A673 (cell line): Measurements from ENCODE around the gene PLCB2. TPM values are rescaled to one million over a fixed set of nuclear protein-coding genes. Genes with fewer than 3 reads are reported as not detected.

Experiments used
- BruUV-seq: library from RNA; stranded (reverse); fragments of 400-500 nt; replicated peaks from 2 replicates; lab custom pipeline; 2021; lab: Mats Ljungman, UMichigan
- CTCF ChIA-PET: fragments of 300-600 bp; sonication (Branson Sonifier 250); formaldehyde crosslinking; loops from one replicate; lab custom pipeline; 2022; ENCODE audit warnings: antibody characterized with exemption; lab: Charles Lee
- POLR2A ChIA-PET: fragments of 300-600 bp; sonication (Branson Sonifier 250); formaldehyde crosslinking; loops from one replicate; lab custom pipeline; 2022; ENCODE audit warnings: antibody characterized with exemption; ENCODE audit not compliant: low non-redundant PET; lab: Charles Lee
- DNase-seq: peaks from one replicate; pipeline ENCODE4 v3.0.0-alpha.2; 2015; ENCODE audit warnings: low spot score
- H3K27ac ChIP-seq: fragments of 200-600 bp; sonication (generic); 2 replicates; pipeline ENCODE4 v1.5.1; 2016; ENCODE audit warnings: mixed run types, low read depth, mild to moderate bottlenecking, mixed read lengths, antibody characterized with exemption, low read length; ENCODE audit not compliant: poor library complexity, severe bottlenecking
- H3K27me3 ChIP-seq: fragments of 200-600 bp; sonication (generic); replicated peaks from 2 replicates; pipeline ENCODE4 v1.6.1; 2017; ENCODE audit warnings: mixed run types, low read depth, mild to moderate bottlenecking, mixed read lengths, antibody characterized with exemption, low read length; ENCODE audit not compliant: insufficient read depth, poor library complexity
- H3K36me3 ChIP-seq: fragments of 200-600 bp; sonication (generic); 2 replicates; pipeline ENCODE4 v1.6.1; 2016; ENCODE audit warnings: mixed run types, mild to moderate bottlenecking, mixed read lengths, antibody characterized with exemption, low read length; ENCODE audit not compliant: insufficient read depth, poor library complexity, severe bottlenecking
- H3K4me1 ChIP-seq: fragments of 200-600 bp; sonication (generic); 2 replicates; pipeline ENCODE4 v1.6.1; 2017; ENCODE audit warnings: mixed run types, mild to moderate bottlenecking, mixed read lengths, antibody characterized with exemption, low read length; ENCODE audit not compliant: insufficient read depth, poor library complexity, severe bottlenecking
- H3K4me3 ChIP-seq: fragments of 200-600 bp; sonication (generic); 2 replicates; pipeline ENCODE4 v1.5.1; 2016; ENCODE audit warnings: low read depth, mixed run types, mild to moderate bottlenecking, mixed read lengths, low read length; ENCODE audit not compliant: poor library complexity, severe bottlenecking
- H3K9me3 ChIP-seq: fragments of 200-600 bp; sonication (generic); 2 replicates; pipeline ENCODE4 v1.6.1; 2016; ENCODE audit warnings: mixed run types, low read depth, mild to moderate bottlenecking, mixed read lengths, antibody characterized with exemption, low read length; ENCODE audit not compliant: poor library complexity, severe bottlenecking
- EZH2 ChIP-seq: fragments of 200-600 bp; sonication (generic); IDR thresholded peaks from 2 replicates; pipeline ENCODE4 v1.6.1; 2017; ENCODE audit warnings: borderline replicate concordance, low read depth, mild to moderate bottlenecking, mixed read lengths, antibody characterized with exemption, low read length; ENCODE audit not compliant: poor library complexity, severe bottlenecking
- intact Hi-C: fragments of 100-400 bp; cut with micrococcal nuclease; formaldehyde crosslinking; loops from one replicate; pipeline ENCODE4 v1.10.0; 2022; ENCODE audit not compliant: unreplicated experiment
- total RNA-seq: library from RNA; stranded (reverse); gene quantifications from 2 replicates; pipeline ENCODE4 v1.2.3, GENCODE V29; 2021
- TF ChIP-seq, protein P1 (sequence below): fragments of 300-800, 200-600 bp; sonication (generic); conservative IDR thresholded peaks from 2 replicates; pipeline ENCODE4 v1.5.1; 2017; ENCODE audit warnings: low read depth, mild to moderate bottlenecking, antibody characterized with exemption, low read length, moderate library complexity, mixed read lengths

PLCB2 gene
- total RNA-seq, 1 experiment from 2014 or later, result 5.6 TPM

DNA sequence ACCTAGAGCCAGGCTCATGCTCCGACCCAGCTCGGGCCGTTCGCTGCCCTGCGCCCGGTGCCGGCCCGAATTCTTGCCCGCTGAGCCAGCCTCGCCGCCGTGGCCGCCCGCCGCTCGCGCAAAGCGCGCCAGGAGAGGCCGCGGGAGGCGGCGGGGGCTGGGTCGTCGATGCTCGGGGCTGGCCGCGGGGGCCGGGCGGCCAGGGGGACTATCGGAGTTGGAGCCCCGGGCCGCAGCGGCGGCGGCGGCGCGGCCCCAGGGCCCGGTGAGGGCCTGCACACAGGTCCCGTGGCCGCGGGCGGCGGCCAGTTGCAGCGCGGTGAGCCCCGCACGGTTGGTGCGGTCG, 26.0 kb downstream of the PLCB2 start:
- Histone ChIP-seq H3K4me3 (peak overlapping the region; percentile 63), H3K9me3 (no peaks in the 10 kb centered on the region), H3K27ac (no peak overlapping the region), H3K36me3 (no peaks in the 10 kb centered on the region), H3K4me1 (peaks cover 66% of the 10 kb centered on the region), H3K27me3 (no peaks in the 10 kb centered on the region)
- ChIA-PET CTCF (no interaction called here), POLR2A (no interaction called here)
- no TSS peak for BruUV-seq
- DNase-seq, result no peak
- TF ChIP-seq, protein P1, sequence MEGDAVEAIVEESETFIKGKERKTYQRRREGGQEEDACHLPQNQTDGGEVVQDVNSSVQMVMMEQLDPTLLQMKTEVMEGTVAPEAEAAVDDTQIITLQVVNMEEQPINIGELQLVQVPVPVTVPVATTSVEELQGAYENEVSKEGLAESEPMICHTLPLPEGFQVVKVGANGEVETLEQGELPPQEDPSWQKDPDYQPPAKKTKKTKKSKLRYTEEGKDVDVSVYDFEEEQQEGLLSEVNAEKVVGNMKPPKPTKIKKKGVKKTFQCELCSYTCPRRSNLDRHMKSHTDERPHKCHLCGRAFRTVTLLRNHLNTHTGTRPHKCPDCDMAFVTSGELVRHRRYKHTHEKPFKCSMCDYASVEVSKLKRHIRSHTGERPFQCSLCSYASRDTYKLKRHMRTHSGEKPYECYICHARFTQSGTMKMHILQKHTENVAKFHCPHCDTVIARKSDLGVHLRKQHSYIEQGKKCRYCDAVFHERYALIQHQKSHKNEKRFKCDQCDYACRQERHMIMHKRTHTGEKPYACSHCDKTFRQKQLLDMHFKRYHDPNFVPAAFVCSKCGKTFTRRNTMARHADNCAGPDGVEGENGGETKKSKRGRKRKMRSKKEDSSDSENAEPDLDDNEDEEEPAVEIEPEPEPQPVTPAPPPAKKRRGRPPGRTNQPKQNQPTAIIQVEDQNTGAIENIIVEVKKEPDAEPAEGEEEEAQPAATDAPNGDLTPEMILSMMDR, result no peak
- TF ChIP-seq EZH2, result no peak
- intact Hi-C loops, result no loop called here

DNA sequence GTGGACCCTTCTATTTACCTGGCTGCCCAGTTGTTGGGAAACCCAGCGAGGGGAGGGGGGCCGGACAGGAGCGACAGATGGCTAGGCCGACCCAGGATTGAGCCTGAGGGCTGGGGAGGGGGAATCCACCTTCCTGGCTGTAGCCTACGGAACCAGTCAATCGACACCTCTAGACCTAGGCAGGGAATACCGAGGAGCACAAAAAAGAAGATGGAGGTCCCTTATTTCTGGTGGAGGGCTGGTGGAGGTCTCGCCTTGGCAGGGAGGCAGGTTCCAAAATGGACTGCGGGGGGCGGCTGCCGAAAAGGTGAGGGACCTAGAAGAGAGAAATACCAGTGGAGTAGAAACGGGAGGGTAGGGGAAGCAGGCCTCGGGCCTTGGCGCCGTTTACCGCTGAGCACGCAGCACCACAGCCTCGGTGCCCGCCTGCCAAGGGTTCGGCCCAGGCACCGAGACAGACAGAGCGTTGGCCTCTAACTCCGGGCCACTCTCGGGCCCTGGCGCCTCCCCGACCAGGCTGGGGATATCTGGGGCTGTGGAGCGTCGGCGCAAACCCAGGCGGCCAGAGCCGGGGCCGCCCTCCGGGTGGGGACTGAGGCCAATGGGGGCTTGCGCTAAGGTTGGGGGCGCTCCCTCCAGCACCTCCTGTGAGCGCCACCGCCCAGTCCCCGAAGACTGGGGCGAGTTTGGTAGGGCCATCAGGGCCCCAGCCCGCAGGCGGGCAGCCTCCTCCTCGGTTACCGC, 26.5 kb downstream of the PLCB2 start:
- intact Hi-C loops, result no loop called here
- Histone ChIP-seq H3K27me3 (no peaks in the 10 kb centered on the region), H3K27ac (no peak overlapping the region), H3K4me1 (peaks cover 61% of the 10 kb centered on the region), H3K4me3 (no peak overlapping the region), H3K9me3 (no peaks in the 10 kb centered on the region), H3K36me3 (no peaks in the 10 kb centered on the region)
- DNase-seq, result no peak
- TF ChIP-seq EZH2, result no peak
- TF ChIP-seq, protein P1, result no peak
- POLR2A ChIA-PET, result no interaction called here
- CTCF ChIA-PET, result interaction anchor here (0.6 kb wide), 1 partner anchor 128 kb away, joined by 4 read pairs; no protein-coding TSS in a partner anchor
- no TSS peak for BruUV-seq

DNA sequence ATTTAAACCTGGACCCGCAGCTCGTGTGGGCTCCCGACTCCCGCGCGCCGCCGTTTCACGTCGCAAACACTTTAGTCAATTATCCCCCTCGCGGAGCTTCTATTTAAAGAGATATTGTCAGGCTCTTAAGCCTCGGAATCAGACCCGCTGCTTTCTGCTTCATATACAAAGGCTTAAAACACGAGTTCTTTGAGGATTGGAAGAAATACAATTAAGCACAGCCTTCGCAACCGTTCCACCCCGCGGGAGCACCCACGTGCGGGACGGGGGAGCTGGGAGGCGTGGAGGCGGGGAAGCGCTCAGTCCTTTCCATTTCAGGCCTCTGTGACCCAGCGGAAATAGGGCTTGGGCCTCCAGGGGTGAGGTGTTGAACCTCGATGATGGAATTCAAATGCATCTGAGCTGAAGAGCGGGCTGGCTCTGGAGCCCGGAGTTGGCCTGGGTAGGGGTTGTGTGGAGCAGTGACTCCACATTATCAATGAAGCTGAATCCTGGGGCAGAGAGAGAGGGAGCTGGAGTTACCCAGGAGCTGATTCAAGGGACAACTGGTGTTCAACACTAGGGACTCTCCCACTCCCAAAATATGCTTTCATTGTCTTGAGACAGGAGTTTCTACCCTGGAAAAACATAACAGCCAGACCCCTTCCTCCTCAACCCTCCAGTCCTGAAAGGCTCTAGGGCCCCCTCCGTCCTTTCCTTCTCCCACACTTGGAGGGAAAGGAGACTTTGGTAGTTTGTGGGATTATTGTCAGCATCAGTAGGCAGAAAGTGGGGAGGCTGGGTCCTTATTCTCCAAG, 27.3 kb downstream of the PLCB2 start:
- ChIA-PET CTCF (interaction anchor here (0.6 to 2.2 kb wide), 5 partner anchors 9 to 235 kb away, joined by 4 to 12 read pairs (median 6); no protein-coding TSS in a partner anchor), POLR2A (interaction anchor here (0.7 kb wide), 1 partner anchor 59 kb away, joined by 4 read pairs; no protein-coding TSS in a partner anchor)
- TF ChIP-seq EZH2, result no peak
- TF ChIP-seq, protein P1, result no peak
- Histone ChIP-seq H3K4me1 (peaks cover 54% of the 10 kb centered on the region), H3K27me3 (no peaks in the 10 kb centered on the region), H3K9me3 (no peaks in the 10 kb centered on the region), H3K36me3 (no peaks in the 10 kb centered on the region), H3K27ac (no peak overlapping the region), H3K4me3 (peak overlapping the region; percentile 29)
- BruUV-seq, result no TSS peak
- intact Hi-C loops, result no loop called here
- DNase-seq, result peak; percentile 48
